Effector CD8-positive, alpha-beta T cell (primary cell): ENCODE measurements around the gene KIAA0513.
A peak's percentile ranks its signal among the peaks of the same experiment; 100 is the strongest.
"Not testable (repeated sequence)": the region's sequence is repeated elsewhere in the genome, so short reads cannot be mapped to it uniquely, and the experiment has no call there.

Experiments
- DNase-seq: peaks from one replicate; lab custom pipeline; 2025; lab: John Stamatoyannopoulos, UW

The KIAA0513 gene

GRCh38 chr16:85113168-85113733, 85.7 kb downstream of the KIAA0513 start:
- DNase-seq = no peak

- no peak for DNase-seq
These were observed 86.3 kb downstream of the KIAA0513 start for GRCh38 chr16:85113913-85114312.

- peak; percentile 70 for DNase-seq
These were observed 87.4 kb downstream of the KIAA0513 start for GRCh38 chr16:85114909-85115567.

GRCh38 chr16:85117418-85117817, 89.8 kb downstream of the KIAA0513 start:
- DNase-seq = no peak

- DNase-seq = no peak
These were observed 92.4 kb downstream of the KIAA0513 start for GRCh38 chr16:85120006-85120340.

- not testable (repeated sequence) for DNase-seq
These were observed 95.8 kb downstream of the KIAA0513 start for GRCh38 chr16:85123441-85123840.

- no peak for DNase-seq
These were observed 96.5 kb downstream of the KIAA0513 start for GRCh38 chr16:85123891-85124635.

- no peak for DNase-seq
These were observed 97.2 kb downstream of the KIAA0513 start for GRCh38 chr16:85124636-85125346.

GRCh38 chr16:85125570-85126393, 98.2 kb downstream of the KIAA0513 start:
- DNase-seq = no peak

GRCh38 chr16:85126394-85126704, 98.8 kb downstream of the KIAA0513 start:
- DNase-seq = no peak

- DNase-seq = no peak
These were observed 99.2 kb downstream of the KIAA0513 start for GRCh38 chr16:85126705-85127378.

GRCh38 chr16:85127379-85127723, 99.8 kb downstream of the KIAA0513 start:
- DNase-seq = no peak

- DNase-seq = no peak
These were observed 100.7 kb downstream of the KIAA0513 start for GRCh38 chr16:85128079-85128837.

- DNase-seq = no peak
These were observed 102.5 kb downstream of the KIAA0513 start for GRCh38 chr16:85129876-85130704.

GRCh38 chr16:85130705-85131028, 103.1 kb downstream of the KIAA0513 start:
- DNase-seq = no peak

- no peak for DNase-seq
These were observed 105.1 kb downstream of the KIAA0513 start for GRCh38 chr16:85132456-85133289.

- DNase-seq = no peak
These were observed 105.7 kb downstream of the KIAA0513 start for GRCh38 chr16:85133290-85133599.

GRCh38 chr16:85134076-85134788, 106.6 kb downstream of the KIAA0513 start:
- no peak for DNase-seq

- DNase-seq = no peak
These were observed 107.2 kb downstream of the KIAA0513 start for GRCh38 chr16:85134789-85135142.
